Activated CD8-positive, alpha-beta memory T cell treated with anti-CD3 and anti-CD28 coated beads, Interleukin-2, amount 10 ng/mL, durations not matched to agents 7 days and 5 days (primary cell): ENCODE measurements around the gene CELSR1. TPM values are rescaled to one million over a fixed set of nuclear protein-coding genes. Genes with fewer than 3 reads are reported as not detected.

Source experiments
- ATAC-seq: fragments of 150-1000 bp; cut with Tn5 transposase; one replicate; pipeline ENCODE4 v1.10.0; 2021; ENCODE audit warnings: moderate library complexity
- CTCF ChIA-PET: fragments of 350-600 bp; sonication (Branson Sonifier 250); formaldehyde crosslinking; loops from one replicate; lab custom pipeline; 2021; ENCODE audit warnings: antibody characterized with exemption; lab: Charles Lee
- DNase-seq: peaks from one replicate; pipeline ENCODE4 v3.0.0-alpha.2; 2020
- H3K27ac Mint-ChIP-seq: one replicate; pipeline ENCODE4 v1.8.0; 2021; ENCODE audit warnings: mild to moderate bottlenecking, mixed read lengths
- H3K27me3 Mint-ChIP-seq: one replicate; pipeline ENCODE4 v1.8.0; 2021; ENCODE audit warnings: mixed read lengths
- H3K36me3 Mint-ChIP-seq: one replicate; pipeline ENCODE4 v1.8.0; 2021; ENCODE audit warnings: mild to moderate bottlenecking, mixed read lengths
- H3K4me1 Mint-ChIP-seq: one replicate; pipeline ENCODE4 v1.8.0; 2021; ENCODE audit warnings: mixed read lengths
- H3K4me3 Mint-ChIP-seq: one replicate; pipeline ENCODE4 v1.8.0; 2021; ENCODE audit warnings: mild to moderate bottlenecking, moderate library complexity, mixed read lengths
- H3K9me3 Mint-ChIP-seq: one replicate; pipeline ENCODE4 v1.8.0; 2022; ENCODE audit warnings: low read depth, mixed read lengths
- total RNA-seq, 2 experiments: library from RNA; stranded (reverse); gene quantifications; one replicate each; pipeline ENCODE4 v1.2.3, GENCODE V29; 2021

CELSR1 gene
- total RNA-seq, 2 experiments from 2014 or later = 0.06 to 0.12 TPM

GRCh38 chr22:46572911-46573780 is 35.7 kb upstream of the CELSR1 start:
- DNase-seq (no peak), ATAC-seq (no peak)
- H3K4me3 Mint-ChIP-seq = no peak overlapping the region
- peaks cover 5% of the 10 kb centered on the region for H3K36me3 Mint-ChIP-seq
- peaks cover 2% of the 10 kb centered on the region for H3K27me3 Mint-ChIP-seq
- CTCF ChIA-PET = interaction anchor here (1.0 kb wide), 1 partner anchor 9 kb away, joined by 3 read pairs; no protein-coding TSS in a partner anchor
- H3K9me3 Mint-ChIP-seq = peaks cover 4% of the 10 kb centered on the region
- H3K4me1 Mint-ChIP-seq = peaks cover 17% of the 10 kb centered on the region
- H3K27ac Mint-ChIP-seq = no peak overlapping the region

- ATAC-seq = no peak
- no peak overlapping the region for H3K4me3 Mint-ChIP-seq
- DNase-seq = no peak
- H3K27ac Mint-ChIP-seq = no peak overlapping the region
- H3K27me3 Mint-ChIP-seq = peaks cover 2% of the 10 kb centered on the region
- CTCF ChIA-PET = no interaction called here
- H3K4me1 Mint-ChIP-seq = peaks cover 12% of the 10 kb centered on the region
- peaks cover 5% of the 10 kb centered on the region for H3K36me3 Mint-ChIP-seq
- peaks cover 4% of the 10 kb centered on the region for H3K9me3 Mint-ChIP-seq
Observed at GRCh38 chr22:46571642-46572250, 34.3 kb upstream of the CELSR1 start.

- H3K36me3 Mint-ChIP-seq = peaks cover 5% of the 10 kb centered on the region
- peaks cover 4% of the 10 kb centered on the region for H3K9me3 Mint-ChIP-seq
- no peak overlapping the region for H3K4me3 Mint-ChIP-seq
- peaks cover 1% of the 10 kb centered on the region for H3K4me1 Mint-ChIP-seq
- no peaks in the 10 kb centered on the region for H3K27me3 Mint-ChIP-seq
- ATAC-seq (no peak), DNase-seq (no peak)
- no peak overlapping the region for H3K27ac Mint-ChIP-seq
- CTCF ChIA-PET = interaction anchor here (0.9 kb wide), 1 partner anchor 27 kb away, joined by 3 read pairs; no protein-coding TSS in a partner anchor
Observed at GRCh38 chr22:46569848-46570695, 32.7 kb upstream of the CELSR1 start.

- H3K36me3 Mint-ChIP-seq = peaks cover 5% of the 10 kb centered on the region
- H3K27me3 Mint-ChIP-seq = no peaks in the 10 kb centered on the region
- no peaks in the 10 kb centered on the region for H3K4me1 Mint-ChIP-seq
- CTCF ChIA-PET = interaction anchor here (0.9 kb wide), 1 partner anchor 26 kb away, joined by 3 read pairs; no protein-coding TSS in a partner anchor
- no peak overlapping the region for H3K4me3 Mint-ChIP-seq
- H3K27ac Mint-ChIP-seq = no peak overlapping the region
- DNase-seq = no peak
- peak; percentile 16 for ATAC-seq
- peaks cover 4% of the 10 kb centered on the region for H3K9me3 Mint-ChIP-seq
Observed at GRCh38 chr22:46569055-46569847, 31.8 kb upstream of the CELSR1 start.

- Mint-ChIP-seq H3K9me3 (peaks cover 4% of the 10 kb centered on the region), H3K4me3 (no peak overlapping the region), H3K36me3 (peaks cover 5% of the 10 kb centered on the region), H3K27me3 (no peaks in the 10 kb centered on the region), H3K4me1 (no peaks in the 10 kb centered on the region), H3K27ac (no peak overlapping the region)
- DNase-seq (no peak), ATAC-seq (no peak)
- CTCF ChIA-PET = no interaction called here
Observed at GRCh38 chr22:46568102-46568809, 30.8 kb upstream of the CELSR1 start.

- Mint-ChIP-seq H3K27me3 (no peaks in the 10 kb centered on the region), H3K36me3 (peaks cover 5% of the 10 kb centered on the region), H3K9me3 (peaks cover 4% of the 10 kb centered on the region), H3K4me1 (no peaks in the 10 kb centered on the region), H3K27ac (no peak overlapping the region), H3K4me3 (no peak overlapping the region)
- ATAC-seq = no peak
- CTCF ChIA-PET = no interaction called here
- DNase-seq = no peak
Observed at GRCh38 chr22:46567471-46567870, 30.1 kb upstream of the CELSR1 start.

- CTCF ChIA-PET = interaction anchor here (0.9 to 3.1 kb wide), 24 partner anchors 9 to 239 kb away, joined by 3 to 23 read pairs (median 6); partner anchors contain the start of gene TBC1D22A
- DNase-seq (no peak), ATAC-seq (no peak)
- Mint-ChIP-seq H3K9me3 (no peaks in the 10 kb centered on the region), H3K27ac (no peak overlapping the region), H3K36me3 (no peaks in the 10 kb centered on the region), H3K4me3 (no peak overlapping the region), H3K4me1 (peaks cover 5% of the 10 kb centered on the region), H3K27me3 (no peaks in the 10 kb centered on the region)
Observed at GRCh38 chr22:46564084-46564714, 26.8 kb upstream of the CELSR1 start.

GRCh38 chr22:46563381-46564083 is 26.1 kb upstream of the CELSR1 start:
- H3K27me3 Mint-ChIP-seq = no peaks in the 10 kb centered on the region
- peaks cover 5% of the 10 kb centered on the region for H3K4me1 Mint-ChIP-seq
- CTCF ChIA-PET = interaction anchor here (0.6 to 3.1 kb wide), 37 partner anchors 9 to 446 kb away, joined by 3 to 23 read pairs (median 5); partner anchors contain the start of gene TBC1D22A
- DNase-seq (peak; percentile 81), ATAC-seq (peak; percentile 90)
- H3K9me3 Mint-ChIP-seq = no peaks in the 10 kb centered on the region
- no peaks in the 10 kb centered on the region for H3K36me3 Mint-ChIP-seq
- no peak overlapping the region for H3K27ac Mint-ChIP-seq
- H3K4me3 Mint-ChIP-seq = no peak overlapping the region

GRCh38 chr22:46561435-46561905 is 24.1 kb upstream of the CELSR1 start:
- H3K36me3 Mint-ChIP-seq = no peaks in the 10 kb centered on the region
- H3K4me1 Mint-ChIP-seq = peaks cover 5% of the 10 kb centered on the region
- CTCF ChIA-PET = interaction anchor here (0.9 to 2.9 kb wide), 2 partner anchors 9 to 242 kb away, joined by 4 to 18 read pairs; no protein-coding TSS in a partner anchor
- H3K9me3 Mint-ChIP-seq = peaks cover 4% of the 10 kb centered on the region
- ATAC-seq (peak; percentile 34), DNase-seq (peak; percentile 62)
- H3K4me3 Mint-ChIP-seq = no peak overlapping the region
- H3K27ac Mint-ChIP-seq = no peak overlapping the region
- H3K27me3 Mint-ChIP-seq = no peaks in the 10 kb centered on the region

- ATAC-seq (no peak), DNase-seq (no peak)
- CTCF ChIA-PET = interaction anchor here (0.6 to 1.3 kb wide), 2 partner anchors 23 to 243 kb away, joined by 3 read pairs; no protein-coding TSS in a partner anchor
- Mint-ChIP-seq H3K4me1 (peaks cover 5% of the 10 kb centered on the region), H3K27me3 (no peaks in the 10 kb centered on the region), H3K36me3 (no peaks in the 10 kb centered on the region), H3K9me3 (peaks cover 4% of the 10 kb centered on the region), H3K27ac (no peak overlapping the region), H3K4me3 (no peak overlapping the region)
Observed at GRCh38 chr22:46560696-46561295, 23.4 kb upstream of the CELSR1 start.
